Right lobe of liver (tissue), 6 donors: ENCODE data around the gene CADM2. TPM values are rescaled to one million over a fixed set of nuclear protein-coding genes. Genes with fewer than 3 reads are reported as not detected.

ENCODE experiments used
- ATAC-seq, 4 donors: fragments of 200-7000 bp; cut with Tn5 transposase; one replicate each; pipeline ENCODE4 v1.9.1; 2020; ENCODE audit warnings: mild to moderate bottlenecking in 4 of 4, moderate library complexity in 4 of 4
- DNase-seq, 3 donors: peaks; one replicate each; pipeline ENCODE4 v3.0.0-alpha.2; 2020
- H3K27ac ChIP-seq, 3 donors: fragments of 200-600 bp; one replicate each; pipeline ENCODE4 v1.8.0; 2022
- H3K27me3 ChIP-seq, 2 donors: fragments of 200-600 bp; one replicate each; pipeline ENCODE4 v1.8.0; 2022
- H3K36me3 ChIP-seq, 4 donors: fragments of 200-600 bp; sonication (generic) in 1 of 4; one replicate each; pipeline versions ENCODE4 v1.5.1 to v1.8.0; 2017 to 2022; ENCODE audit warnings: control low read depth in 1 of 4
- H3K4me1 ChIP-seq, 4 donors: fragments of 200-600 bp; sonication (generic) in 1 of 4; one replicate each; pipeline versions ENCODE4 v1.5.1 to v1.8.0; 2017 to 2022; ENCODE audit warnings: control low read depth in 1 of 4
- H3K4me3 ChIP-seq, 3 donors: fragments of 200-600 bp; one replicate each; pipeline ENCODE4 v1.8.0; 2022
- H3K9me3 ChIP-seq, 4 donors: fragments of 200-600 bp; sonication (generic) in 1 of 4; one replicate each; pipeline versions ENCODE4 v1.5.1 to v1.8.0; 2017 to 2022; ENCODE audit warnings: control low read depth in 1 of 4
- POLR2A ChIP-seq: fragments of 450-650 bp; IDR thresholded peaks from one replicate; pipeline ENCODE4 v1.6.1; 2017; ENCODE audit warnings: antibody characterized with exemption, mild to moderate bottlenecking
- WGBS: methylation state at CpG from one replicate; pipeline ENCODE4 v1.1.6; 2018; ENCODE audit warnings: low coverage, low lambda C conversion rate; ENCODE audit not compliant: insufficient coverage; ENCODE audit errors: missing lambda C conversion rate; 5-methylcytosine and 5-hydroxymethylcytosine counted together
- intact Hi-C, 2 donors: fragments of 100-400 bp; cut with DNase I; formaldehyde crosslinking; loops; one replicate each; pipeline versions ENCODE4 v1.11.2 to v1.14.1; 2022
- total RNA-seq, 6 experiments: library from RNA; depleted of rRNA in 2 of 6; stranded (reverse); fragments of >200 nt in 2 of 6; fragmentation: NEBNext Ultra II Directional in 3 of 6; extraction: Animal tissue kit (Norgen Biotek cat#: 25700) in 3 of 6; gene quantifications; one replicate each; pipeline versions ENCODE4 v1.1.0 to v1.2.4, GENCODE V29; 2016 to 2023
- TF ChIP-seq, protein P1 (sequence below), 4 donors: fragments of 200-600 bp in 3 of 4; fragments of 450-650 bp in 1 of 4; IDR thresholded peaks; one replicate each; pipeline versions ENCODE4 v1.5.1 to v1.8.0; 2016 to 2022; ENCODE audit warnings: antibody characterized with exemption in 4 of 4, mild to moderate bottlenecking in 2 of 4
- donor health status: DM: no; HTN: yes; CAD: no.
- donor health status: DM: no; HTN: no; CAD: no.
- donor health status: DM: no; HTN: no; CAD: no.
- donor health status: DM: no; HTN: yes; CAD: no.
- donor health status: DM: no; HTN: yes; CAD: no.

The CADM2 gene
- total RNA-seq, 6 experiments from 2014 or later: under 0.01 to 1.7 (median 0.15) TPM

GRCh38 chr3:85476891-85477495 lies 518.2 kb downstream of the CADM2 start:
- Histone ChIP-seq H3K27me3 (no peaks in the 10 kb centered on the region), H3K36me3 (no peaks in the 10 kb centered on the region), H3K27ac (no peak overlapping the region), H3K9me3 (no peaks in the 10 kb centered on the region), H3K4me1 (no peaks in the 10 kb centered on the region), H3K4me3 (no peak overlapping the region)
- intact Hi-C loops: no loop called here
- DNase-seq: no peak
- WGBS: 25% methylated on average over 3 of the region's 3 CpGs
- TF ChIP-seq, protein P1, sequence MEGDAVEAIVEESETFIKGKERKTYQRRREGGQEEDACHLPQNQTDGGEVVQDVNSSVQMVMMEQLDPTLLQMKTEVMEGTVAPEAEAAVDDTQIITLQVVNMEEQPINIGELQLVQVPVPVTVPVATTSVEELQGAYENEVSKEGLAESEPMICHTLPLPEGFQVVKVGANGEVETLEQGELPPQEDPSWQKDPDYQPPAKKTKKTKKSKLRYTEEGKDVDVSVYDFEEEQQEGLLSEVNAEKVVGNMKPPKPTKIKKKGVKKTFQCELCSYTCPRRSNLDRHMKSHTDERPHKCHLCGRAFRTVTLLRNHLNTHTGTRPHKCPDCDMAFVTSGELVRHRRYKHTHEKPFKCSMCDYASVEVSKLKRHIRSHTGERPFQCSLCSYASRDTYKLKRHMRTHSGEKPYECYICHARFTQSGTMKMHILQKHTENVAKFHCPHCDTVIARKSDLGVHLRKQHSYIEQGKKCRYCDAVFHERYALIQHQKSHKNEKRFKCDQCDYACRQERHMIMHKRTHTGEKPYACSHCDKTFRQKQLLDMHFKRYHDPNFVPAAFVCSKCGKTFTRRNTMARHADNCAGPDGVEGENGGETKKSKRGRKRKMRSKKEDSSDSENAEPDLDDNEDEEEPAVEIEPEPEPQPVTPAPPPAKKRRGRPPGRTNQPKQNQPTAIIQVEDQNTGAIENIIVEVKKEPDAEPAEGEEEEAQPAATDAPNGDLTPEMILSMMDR (IDR thresholded peaks at IDR 0.05): no peak
- no peak for TF ChIP-seq POLR2A
- ATAC-seq: no peak

GRCh38 chr3:85481411-85482212 lies 522.8 kb downstream of the CADM2 start:
- whole genome bisulfite sequencing: 72% methylated on average over 5 of the region's 5 CpGs
- intact Hi-C loops: no loop called here
- ATAC-seq (no peak), DNase-seq (no peak)
- no peaks in the 10 kb centered on the region for H3K27me3 ChIP-seq
- no peak overlapping the region for H3K27ac ChIP-seq
- H3K4me3 ChIP-seq: no peak overlapping the region
- no peaks in the 10 kb centered on the region for H3K36me3 ChIP-seq
- H3K4me1 ChIP-seq: no peaks in the 10 kb centered on the region
- H3K9me3 ChIP-seq: no peaks in the 10 kb centered on the region
- TF ChIP-seq, protein P1 (IDR thresholded peaks at IDR 0.05): no peak
- TF ChIP-seq POLR2A: no peak

DNA sequence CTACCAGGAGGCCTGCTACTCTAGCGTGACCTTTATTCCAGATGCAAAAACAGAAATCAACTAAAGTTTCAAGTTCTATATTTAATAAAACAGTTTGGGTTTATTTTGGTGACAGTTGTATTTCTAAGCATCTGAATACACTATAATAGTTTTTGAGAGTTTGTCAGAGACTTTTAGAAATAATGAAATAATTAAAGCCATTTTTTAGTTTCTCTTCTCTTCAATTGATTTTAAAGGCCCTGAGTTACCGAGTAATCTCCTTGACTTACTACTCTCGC lies 523.4 kb downstream of the CADM2 start:
- H3K4me3 ChIP-seq: no peak overlapping the region
- no peak for ATAC-seq
- no peak for DNase-seq
- whole genome bisulfite sequencing: 77% methylated on average over 3 of the region's 3 CpGs
- H3K36me3 ChIP-seq: no peaks in the 10 kb centered on the region
- no peaks in the 10 kb centered on the region for H3K9me3 ChIP-seq
- TF ChIP-seq POLR2A: no peak
- TF ChIP-seq, protein P1 (IDR thresholded peaks at IDR 0.05): no peak
- H3K27me3 ChIP-seq: no peaks in the 10 kb centered on the region
- intact Hi-C loops: no loop called here
- no peaks in the 10 kb centered on the region for H3K4me1 ChIP-seq
- no peak overlapping the region for H3K27ac ChIP-seq

- Histone ChIP-seq H3K27ac (no peak overlapping the region), H3K4me3 (no peak overlapping the region), H3K27me3 (no peaks in the 10 kb centered on the region), H3K9me3 (no peaks in the 10 kb centered on the region), H3K36me3 (no peaks in the 10 kb centered on the region), H3K4me1 (no peaks in the 10 kb centered on the region)
- TF ChIP-seq, protein P1 (IDR thresholded peaks at IDR 0.05): no peak
- no peak for TF ChIP-seq POLR2A
- DNase-seq: no peak
- ATAC-seq: no peak
- 42% methylated on average over 1 of the region's 1 CpG for WGBS
- intact Hi-C loops: no loop called here
These were observed 525.2 kb downstream of the CADM2 start for GRCh38 chr3:85483986-85484385.
